ENCODE data around the gene CHD5.

CHD5 gene

DNA sequence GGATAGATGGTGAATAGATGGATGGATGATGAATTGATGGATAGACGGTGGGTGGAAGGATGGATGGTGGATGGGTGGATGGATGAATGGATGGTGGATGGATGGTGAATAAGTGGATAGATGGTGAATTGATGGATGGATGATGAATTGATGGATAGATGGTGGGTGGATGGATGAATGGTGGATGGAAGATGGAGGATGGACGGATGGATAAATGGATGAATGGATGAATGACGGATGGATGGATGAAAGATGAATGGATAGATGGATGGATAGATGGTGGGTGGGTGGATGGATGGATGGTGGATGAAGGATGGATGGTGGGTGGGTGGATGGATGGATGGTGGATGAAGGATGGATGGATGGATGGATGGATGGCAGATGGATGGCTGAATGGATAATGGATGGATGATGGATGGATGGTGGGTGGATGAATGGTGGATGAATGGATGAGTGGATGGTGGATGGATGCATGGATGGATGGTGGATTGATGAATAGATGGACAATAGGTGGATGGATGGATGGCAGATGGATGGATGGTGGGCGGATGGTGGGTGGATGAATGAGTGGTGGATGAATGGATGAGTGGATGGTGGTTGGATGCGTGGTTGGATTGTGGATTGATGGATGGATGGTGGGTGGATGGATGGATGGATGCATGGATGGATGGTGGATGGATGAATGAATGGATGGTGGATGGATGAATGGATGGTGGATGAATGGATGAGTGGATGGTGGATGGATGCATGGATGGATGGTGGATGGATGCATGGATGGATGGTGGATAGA lies 5.3 kb downstream of the CHD5 start:
- DNase-seq (ENCODE audit: low read depth in 2 of 2), result no peak

DNA sequence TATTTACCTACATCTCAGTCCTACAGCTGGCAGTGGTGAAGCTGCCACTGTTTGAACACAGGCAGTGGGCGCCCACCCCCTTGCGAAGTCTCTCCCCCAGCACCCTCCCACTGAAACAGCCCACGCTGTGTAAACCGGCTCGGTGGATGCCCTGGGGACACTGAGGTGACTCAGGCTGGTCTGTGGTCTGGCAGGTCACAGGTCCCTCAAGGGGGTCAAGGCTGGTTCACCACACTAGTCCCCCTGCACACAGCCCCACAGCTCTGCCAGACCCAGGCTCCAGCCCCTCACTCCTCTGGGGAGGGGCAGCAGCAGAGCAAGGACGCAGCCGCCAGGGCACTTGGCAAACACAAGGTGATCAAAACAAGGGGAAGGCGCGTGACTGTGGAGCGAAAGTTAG lies 7.6 kb downstream of the CHD5 start:
- DNase-seq (ENCODE audit: low read depth in 2 of 2), result no peak

DNA sequence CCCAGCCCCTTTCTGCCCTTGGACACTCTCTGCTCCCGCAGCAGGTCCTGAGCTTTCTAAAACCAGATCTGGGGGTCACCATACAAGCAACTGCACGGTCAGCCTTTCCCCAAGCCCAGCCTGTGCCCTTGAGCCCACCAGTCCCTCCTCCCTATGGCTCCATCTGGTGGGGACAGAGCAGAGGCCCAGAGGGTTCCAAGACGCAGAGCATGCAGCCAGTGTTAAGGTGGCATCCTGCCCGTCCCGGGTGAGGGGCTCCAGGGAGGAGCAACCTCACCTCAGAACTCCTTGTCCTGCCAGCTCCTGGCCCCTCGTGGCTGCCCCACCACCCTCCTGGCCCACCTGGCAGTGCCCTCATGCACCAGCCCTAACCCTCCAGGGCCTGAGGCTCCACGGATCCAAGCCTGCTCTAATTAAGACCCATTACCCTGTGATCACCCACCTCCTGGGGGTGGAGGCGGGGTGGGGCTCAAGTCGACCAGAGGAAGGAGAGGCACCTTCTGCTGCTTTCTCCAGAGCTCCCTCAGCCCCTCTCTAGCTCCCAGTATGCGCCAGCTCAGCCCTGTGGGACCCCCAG lies 8.5 kb downstream of the CHD5 start:
- DNase-seq (ENCODE audit: low read depth in 2 of 2), result no peak

DNA sequence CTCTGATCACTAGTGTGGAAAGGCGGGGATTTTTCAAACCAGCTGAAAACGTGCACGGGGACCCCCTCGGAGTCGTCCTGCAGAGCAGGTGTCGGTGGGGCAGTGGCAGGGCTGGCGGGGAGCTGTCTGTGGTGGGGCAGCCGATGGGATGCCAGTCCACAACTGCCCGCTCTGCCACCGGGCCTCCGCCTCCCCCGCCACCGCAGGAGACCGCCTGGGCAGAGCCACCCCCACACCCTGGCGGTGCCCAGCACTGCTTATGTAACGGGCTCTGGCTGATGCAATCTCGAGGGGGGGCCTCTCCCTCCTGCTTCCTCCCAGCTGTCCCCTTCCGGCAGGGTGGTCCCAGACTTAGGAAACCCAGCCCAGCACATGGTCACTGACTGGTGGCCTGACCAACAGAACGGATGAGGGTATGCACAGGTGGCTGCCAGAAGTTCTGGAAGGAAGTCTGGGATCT lies 9.3 kb downstream of the CHD5 start:
- no peak for DNase-seq (ENCODE audit: low read depth in 2 of 2)

DNA sequence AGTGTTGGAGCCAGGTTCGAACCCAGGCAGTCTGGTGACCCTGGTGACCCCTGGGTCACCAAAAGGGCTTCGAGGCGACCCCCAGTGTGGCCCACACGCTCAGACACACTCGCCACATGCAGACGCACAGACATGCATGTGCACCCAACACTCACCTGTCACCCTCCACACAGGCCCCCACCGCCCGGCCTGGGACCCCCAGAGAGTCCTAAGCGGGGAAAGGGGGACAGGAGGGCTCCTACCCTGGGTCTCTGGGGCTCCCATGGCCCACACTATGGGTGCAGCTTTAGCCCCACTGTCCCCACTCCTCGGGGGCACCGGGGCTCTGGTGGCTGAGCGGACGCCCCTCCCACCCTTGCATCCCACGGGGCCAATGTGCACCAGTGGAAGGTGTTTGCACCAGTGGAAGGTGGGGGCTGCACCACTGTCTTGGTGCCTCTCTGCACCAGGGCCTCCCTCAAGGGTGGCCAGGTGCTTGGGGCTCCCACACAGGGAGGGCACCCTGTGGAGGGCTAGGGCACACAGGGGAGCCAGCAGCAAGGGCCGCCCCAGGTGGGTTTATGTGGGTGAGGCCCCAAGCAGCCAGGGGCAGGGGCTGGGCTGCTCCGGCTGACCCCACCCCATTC lies 9.9 kb downstream of the CHD5 start:
- no peak for DNase-seq (ENCODE audit: low read depth in 2 of 2)

DNA sequence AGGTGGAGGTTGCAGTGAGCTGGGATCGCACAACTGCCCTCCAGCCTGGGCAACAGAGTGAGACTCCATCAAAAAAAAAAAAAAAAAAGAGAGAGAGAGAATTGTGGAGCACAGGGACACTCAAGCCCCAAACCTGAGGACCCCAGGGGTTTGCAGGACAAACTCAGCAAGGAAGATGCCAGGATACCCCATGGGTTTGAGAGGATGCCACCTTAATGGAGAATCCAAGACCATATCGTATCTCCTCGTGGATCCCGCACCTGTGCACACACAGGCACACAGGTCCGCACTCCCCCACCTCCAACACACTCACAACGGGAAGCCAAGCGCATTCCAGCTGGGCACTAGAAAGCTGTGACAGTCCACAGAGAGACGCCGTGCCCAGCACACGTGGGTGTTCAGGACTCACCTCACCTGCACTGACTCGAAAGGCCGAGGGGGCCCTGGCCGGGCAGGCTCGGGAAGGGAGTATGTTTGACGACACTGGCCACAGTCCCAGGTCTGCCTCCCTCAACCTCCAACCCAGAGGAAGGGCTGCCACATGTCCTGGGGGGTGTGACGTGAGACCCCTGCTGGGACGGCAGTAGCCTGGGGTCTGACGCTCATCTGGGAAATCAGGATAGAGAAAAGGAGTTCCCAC lies 11.1 kb downstream of the CHD5 start:
- no peak for DNase-seq (ENCODE audit: low read depth in 2 of 2)

DNA sequence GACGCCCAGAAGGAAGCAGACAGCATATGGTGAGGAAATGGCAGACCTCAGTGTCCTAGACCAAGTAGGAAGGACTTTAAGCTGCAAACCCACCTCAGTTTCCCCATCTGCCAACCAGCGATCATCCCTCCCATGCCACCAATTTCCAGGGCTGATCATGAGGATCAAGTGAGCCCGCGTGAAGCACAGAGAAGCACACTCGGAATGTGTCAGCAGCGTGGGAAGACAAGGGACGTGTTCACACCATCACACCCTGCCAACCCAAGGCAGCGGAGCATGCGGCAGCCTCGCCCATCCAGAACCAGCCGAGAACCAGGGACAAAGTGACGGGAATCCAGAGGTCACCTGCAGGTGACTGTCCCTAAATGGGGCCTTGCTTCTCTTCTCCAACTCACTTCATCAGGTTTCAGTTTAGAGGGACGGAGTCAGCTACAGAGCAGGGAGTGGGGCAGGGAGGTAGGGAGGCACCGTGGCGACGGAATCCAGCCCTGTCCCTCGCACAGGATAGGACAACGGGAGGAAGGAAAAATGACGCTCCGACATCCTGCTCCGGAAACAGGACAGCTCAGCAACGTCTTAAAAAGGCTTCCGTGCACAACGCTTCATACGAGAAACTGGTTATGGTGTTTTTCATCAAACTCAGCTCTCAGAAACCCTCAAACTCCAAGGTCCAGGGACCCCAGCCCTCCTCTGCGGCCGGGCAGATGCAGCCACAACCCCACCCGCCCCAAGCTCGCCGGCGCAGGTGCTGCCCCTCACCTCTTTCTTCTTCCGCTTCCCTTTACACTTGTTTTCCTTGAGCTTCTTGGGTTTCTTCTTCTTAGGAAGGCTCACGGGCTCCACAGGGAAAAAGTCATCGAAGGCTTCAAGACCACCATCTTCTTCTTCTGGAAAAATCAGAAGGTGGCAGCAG lies 12.5 kb downstream of the CHD5 start:
- no peak for DNase-seq (ENCODE audit: low read depth in 2 of 2)

DNA sequence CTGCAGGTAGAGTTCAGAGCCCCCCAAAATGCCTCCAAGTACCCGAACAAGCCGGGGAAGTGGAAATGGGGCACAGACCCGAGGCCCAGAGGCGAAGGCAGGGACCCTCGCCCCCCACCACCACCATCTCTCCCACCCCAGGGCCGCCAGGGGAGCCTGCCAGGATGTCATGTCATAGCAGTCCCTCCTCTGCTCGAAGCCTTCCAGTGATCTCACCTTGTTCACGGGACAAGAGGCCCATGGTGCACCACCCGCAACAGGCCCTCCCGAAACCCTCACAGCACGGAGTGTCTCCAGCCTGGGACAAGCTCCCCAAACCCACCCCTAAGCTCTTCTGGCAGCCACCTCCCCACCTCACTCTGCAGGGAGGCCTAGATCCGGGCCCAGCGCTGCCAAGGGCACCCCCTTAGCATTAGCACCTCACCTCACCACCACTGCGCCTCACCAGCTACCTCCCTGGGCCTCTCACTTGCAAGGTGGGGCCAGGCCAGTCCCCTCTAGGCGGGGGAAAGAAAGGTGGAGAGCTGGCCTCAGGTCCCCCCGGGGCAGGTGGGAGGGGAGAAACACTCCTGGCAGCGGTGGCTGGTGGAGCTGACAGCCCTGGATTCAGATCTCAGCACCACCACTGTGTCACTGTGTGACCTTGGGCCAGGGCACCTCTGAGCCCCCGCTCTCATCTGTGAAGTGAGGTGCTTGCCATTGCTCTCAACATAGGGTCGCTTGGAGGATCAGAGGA lies 13.3 kb downstream of the CHD5 start:
- no peak for DNase-seq (ENCODE audit: low read depth in 2 of 2)

DNA sequence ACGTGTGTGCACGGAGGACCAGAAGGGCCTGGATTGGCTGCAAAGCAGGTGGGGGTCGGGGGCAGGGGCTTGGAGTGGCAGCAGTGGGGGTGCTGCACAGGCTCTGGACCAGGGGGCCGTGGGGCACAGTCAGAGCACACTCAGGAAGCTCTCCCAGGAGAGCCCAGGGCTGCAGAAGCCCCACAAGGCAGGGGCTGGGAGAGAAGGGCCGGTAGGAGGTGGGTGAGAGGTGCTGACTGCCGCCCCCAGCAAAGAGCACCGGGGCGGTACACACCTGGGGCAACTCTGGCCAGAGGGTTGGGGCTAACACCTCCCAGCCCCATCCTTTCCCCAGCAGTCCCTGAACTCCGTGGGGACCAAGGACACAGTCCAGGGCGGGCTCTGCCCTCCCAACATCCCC lies 13.9 kb downstream of the CHD5 start:
- no peak for DNase-seq (ENCODE audit: low read depth in 2 of 2)

DNA sequence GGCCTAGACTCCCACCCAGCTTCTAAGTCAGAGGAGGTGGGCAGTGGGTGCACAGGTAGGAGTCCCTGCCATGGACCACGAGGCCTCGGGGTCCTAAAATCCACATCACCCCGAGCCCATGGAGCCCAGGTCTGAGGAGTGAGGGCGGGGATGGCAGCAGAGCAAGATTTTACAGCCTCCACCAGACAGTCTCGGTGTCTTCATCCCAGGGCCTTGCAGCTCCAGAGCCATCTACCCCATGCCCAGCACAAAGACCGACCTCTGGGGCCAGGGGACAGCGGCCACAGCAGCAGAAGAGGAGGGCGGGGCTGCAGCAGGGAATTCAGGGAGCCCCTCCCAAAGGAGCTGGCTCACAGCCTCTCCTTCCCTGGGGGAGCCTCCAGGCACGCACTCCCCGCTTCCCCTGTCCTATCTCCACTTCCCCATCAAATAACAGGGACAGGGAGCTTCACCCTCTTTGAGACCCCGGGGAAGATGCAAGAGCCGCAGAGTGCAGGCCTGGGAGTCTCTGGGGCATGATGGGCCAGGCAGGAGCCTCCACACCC lies 14.6 kb downstream of the CHD5 start:
- DNase-seq (ENCODE audit: low read depth in 2 of 2), result no peak

DNA sequence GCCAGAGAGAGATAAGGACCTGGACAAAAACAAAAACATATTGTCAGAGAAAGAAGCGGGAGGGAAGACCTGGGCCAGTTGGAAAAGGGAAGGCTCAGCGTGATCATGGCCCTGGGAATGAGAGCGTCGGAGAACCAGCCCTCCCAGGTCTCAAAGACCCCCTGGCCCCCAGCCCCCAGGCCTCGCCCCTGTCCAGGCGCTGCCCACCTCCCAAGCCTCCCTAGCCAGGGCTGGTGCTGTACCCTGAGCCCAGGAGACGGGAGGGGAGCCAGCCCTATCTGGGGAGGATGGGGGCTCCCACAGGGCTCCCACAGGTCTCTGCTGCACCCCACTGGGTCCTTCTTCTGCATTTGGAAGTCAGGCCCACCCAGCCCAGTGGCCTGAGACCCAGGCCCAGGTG lies 15.1 kb downstream of the CHD5 start:
- DNase-seq (ENCODE audit: low read depth in 2 of 2), result no peak

DNA sequence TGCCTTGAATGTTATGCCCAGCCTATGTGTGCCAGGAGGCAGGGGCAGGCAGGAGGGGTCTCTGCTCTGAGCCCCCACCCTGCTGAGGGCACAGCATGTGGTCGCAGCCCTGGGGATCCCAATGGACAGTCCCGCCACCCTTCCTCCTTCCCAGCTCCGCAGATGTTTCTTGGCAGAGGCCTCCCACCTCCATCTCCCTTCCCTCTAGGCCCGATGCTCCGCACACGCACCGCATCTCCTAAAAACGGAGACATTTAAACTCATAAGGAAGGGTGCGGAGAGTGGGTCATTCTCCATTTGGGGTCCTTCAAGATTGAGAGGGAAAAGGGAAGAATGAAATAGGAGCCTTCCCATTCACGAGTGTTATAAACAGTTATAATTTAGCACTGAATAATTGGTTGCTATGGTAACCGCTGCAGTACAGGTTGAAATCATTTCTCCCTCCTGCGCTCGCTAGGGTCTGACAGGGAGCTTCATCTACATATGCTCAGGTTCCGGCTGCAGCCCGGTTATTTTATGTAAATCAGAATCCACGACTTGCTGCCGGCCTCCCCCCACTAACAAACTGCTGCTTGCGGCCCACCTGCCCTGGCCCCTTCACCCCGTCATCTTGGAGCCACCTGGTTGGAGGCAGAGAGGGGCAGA lies 16.0 kb downstream of the CHD5 start:
- no peak for DNase-seq (ENCODE audit: low read depth in 2 of 2)

DNA sequence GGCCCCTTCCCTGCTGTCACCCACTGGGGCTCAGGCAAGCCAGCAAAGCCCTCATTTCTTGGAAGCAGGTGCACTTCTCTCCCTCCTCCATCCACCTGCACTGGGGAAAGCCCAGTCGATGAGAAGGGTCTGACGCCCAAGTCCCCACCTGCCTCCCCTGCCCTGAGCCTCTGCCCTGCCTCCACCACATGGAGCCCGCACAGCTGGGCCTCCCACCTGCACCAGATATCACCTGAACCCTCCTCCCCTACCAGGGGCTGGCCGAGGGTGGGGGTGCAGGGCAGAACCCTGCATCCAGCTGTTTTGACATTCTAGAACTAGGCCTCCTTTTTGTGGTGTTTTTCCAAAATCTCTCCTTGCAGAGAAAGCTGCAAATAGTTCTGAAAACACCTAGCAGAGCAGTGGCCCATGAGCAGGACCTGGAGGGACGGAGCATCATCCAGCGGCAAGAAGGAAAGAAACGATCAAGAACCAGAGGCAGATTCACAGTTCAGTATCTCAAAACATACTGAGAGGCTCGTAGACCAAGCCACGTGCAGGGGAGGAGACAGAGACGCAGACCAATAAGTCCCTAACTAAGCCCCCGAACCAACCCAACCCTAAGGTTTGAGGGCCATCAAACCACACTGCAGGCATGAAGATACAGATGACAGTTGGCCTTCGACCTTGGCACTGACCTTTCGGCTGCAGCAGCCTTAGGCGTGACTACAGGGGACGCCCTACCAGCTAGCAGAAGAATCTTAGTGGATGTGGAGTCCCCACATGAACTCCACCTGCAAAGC lies 16.7 kb downstream of the CHD5 start:
- no peak for DNase-seq (ENCODE audit: low read depth in 2 of 2)

DNA sequence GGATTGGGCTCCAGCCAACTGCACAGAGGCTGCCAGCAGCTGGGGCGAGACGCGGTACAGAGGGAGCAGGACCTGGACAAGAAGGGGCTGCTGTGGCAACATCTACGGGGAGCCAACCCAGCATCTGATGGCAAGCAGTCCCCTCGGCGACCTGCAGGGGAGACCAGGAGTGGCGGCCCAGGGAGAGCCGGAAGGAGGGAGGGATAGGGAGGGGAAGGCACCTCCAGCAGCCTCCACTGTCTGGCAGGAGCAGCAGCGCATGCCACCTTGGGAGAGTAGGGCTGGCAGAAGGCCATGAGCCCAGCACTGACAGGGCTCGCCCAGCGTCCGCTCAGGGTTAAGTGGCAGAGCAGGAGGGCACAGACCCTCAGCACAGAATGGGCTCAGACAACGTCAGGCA lies 17.3 kb downstream of the CHD5 start:
- no peak for DNase-seq (ENCODE audit: low read depth in 2 of 2)

DNA sequence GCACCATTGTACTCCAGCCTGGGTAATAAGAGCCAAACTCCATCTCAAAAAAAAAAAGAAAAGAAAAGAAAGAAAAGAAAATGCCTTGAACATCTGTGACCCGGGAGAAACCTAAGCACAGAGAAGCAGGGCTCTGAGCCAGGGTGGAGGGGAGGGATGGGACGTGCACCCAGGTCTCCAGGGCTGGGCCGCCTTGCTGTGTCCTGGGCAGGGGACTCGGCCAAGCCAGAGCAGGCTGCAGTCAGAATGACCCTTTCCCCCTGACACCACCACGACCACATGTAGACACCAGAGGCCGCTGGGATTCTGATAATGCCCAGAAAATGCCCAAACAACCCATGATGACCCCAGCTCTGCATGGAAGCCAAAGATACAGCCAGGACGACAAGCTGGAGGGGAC lies 17.8 kb downstream of the CHD5 start:
- no peak for DNase-seq (ENCODE audit: low read depth in 2 of 2)

DNA sequence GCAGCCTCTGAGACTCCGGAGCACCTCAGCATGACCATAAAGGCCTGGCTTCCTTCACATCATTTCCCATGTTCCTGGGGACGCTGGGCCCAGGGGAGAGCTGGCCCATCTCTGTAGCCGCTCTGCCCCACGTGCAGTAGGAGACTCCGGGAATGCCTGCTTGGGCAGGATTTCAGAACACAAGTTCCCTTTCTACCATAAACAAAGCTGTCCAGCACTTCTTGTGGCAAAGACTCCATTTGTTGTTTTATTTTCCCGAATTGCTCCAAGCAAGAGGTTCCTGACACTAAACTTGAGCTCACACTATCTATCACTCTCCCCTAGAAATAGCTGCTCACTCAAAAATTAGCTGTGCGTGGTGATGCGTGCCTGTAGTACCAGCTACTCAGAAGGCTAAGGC lies 21.9 kb downstream of the CHD5 start:
- no peak for DNase-seq (ENCODE audit: low read depth in 2 of 2)

DNA sequence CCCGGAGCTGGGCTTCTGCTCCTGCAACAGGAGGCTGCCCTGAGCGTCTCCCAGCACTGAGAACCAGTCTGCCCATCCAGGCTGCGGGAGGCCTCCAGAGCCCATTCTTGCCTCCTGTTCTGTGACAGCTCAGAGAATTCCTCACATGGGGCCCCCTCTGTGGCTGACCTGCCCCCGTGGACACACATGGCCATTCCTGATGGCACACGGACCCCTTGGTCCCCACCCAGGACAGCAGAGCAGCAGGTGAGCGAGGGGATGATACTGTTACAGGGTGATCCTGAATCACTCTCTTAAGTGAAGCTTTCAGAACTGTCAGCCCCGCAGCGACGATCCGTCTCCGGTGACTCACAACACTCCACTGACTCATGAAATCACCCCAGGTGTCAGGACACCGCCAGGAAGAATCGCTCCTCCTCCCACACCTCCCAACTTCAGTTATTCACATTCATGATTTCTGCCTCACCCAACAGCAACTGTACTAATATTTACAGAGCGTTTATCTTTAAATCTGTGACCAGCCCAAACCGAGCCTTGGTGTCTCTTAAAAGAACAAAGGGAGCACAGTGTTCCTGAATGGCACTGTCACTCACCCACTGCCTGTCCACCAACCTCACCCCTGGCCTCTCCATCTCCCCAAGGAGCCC lies 22.5 kb downstream of the CHD5 start:
- DNase-seq (ENCODE audit: low read depth in 2 of 2), result peak; percentile 11 to 43

DNA sequence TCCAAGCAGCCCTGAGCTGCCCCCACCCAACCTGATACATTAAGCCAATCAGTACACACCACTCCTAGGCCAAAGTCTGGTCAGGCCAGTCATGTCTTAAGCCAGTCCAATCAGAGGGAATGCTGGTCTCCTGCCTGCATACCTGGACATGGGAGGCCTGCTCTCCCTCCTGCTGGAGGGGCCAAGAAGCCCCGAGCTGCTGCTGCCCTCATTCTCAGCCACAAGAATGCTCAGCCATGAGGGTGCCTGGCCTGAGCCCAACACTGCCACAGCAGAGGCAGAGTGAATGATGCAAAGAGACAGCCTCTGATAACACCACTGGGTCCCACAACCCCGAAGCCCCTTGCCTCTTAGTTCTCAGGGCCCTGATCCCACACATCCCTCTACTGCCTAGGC lies 23.0 kb downstream of the CHD5 start:
- no peak for DNase-seq (ENCODE audit: low read depth in 2 of 2)
